RWPE2 (cell line): ENCODE data around the gene IQGAP2.

Source experiments
- ATAC-seq: fragments of 200-7000 bp; cut with Tn5 transposase; 3 replicates; pipeline ENCODE4 v1.9.1; 2021; ENCODE audit warnings: low read depth
- DNase-seq: peaks from one replicate; pipeline ENCODE4 v3.0.0-alpha.2; 2020; ENCODE audit warnings: low spot score
- H3K27ac ChIP-seq: fragments of 450-650 bp; 2 replicates; pipeline ENCODE4 v1.5.1; 2017; ENCODE audit warnings: mild to moderate bottlenecking; ENCODE audit not compliant: poor library complexity, severe bottlenecking
- H3K27me3 ChIP-seq: fragments of 250-450 bp; sonication (Bioruptor Pico); 2 replicates; pipeline ENCODE4 v1.5.1; 2021; ENCODE audit warnings: mild to moderate bottlenecking, moderate library complexity; ENCODE audit not compliant: insufficient read depth, poor library complexity, severe bottlenecking
- H3K36me3 ChIP-seq: fragments of 250-450 bp; sonication (Bioruptor Pico); 2 replicates; pipeline ENCODE4 v1.5.1; 2020; ENCODE audit warnings: low read depth, mild to moderate bottlenecking, moderate library complexity
- H3K4me1 ChIP-seq: fragments of 250-450 bp; sonication (Bioruptor Pico); 2 replicates; pipeline ENCODE4 v1.5.1; 2021; ENCODE audit warnings: mild to moderate bottlenecking, moderate library complexity; ENCODE audit not compliant: insufficient read depth, poor library complexity, severe bottlenecking
- H3K4me3 ChIP-seq: fragments of 250-450 bp; sonication (Bioruptor Pico); 2 replicates; pipeline ENCODE4 v1.5.1; 2021; ENCODE audit warnings: mild to moderate bottlenecking, moderate library complexity; ENCODE audit not compliant: severe bottlenecking
- H3K9me3 ChIP-seq: fragments of 250-450 bp; sonication (Bioruptor Pico); 2 replicates; pipeline ENCODE4 v1.5.1; 2021; ENCODE audit warnings: mild to moderate bottlenecking, moderate library complexity; ENCODE audit not compliant: severe bottlenecking
- TF ChIP-seq, protein P1 (sequence below): fragments of 450-650 bp; IDR thresholded peaks from one replicate; pipeline ENCODE4 v1.5.1; 2017; ENCODE audit warnings: mild to moderate bottlenecking, moderate library complexity; ENCODE audit not compliant: poor library complexity, severe bottlenecking

Gene IQGAP2

GRCh38 chr5:76397200-76397599, 5.9 kb upstream of the IQGAP2 start:
- Histone ChIP-seq H3K27ac (no peak overlapping the region), H3K9me3 (no peaks in the 10 kb centered on the region), H3K27me3 (peaks cover 11% of the 10 kb centered on the region), H3K4me1 (no peaks in the 10 kb centered on the region), H3K36me3 (no peaks in the 10 kb centered on the region), H3K4me3 (no peak overlapping the region)
- ATAC-seq (no peak), DNase-seq (no peak)
- TF ChIP-seq, protein P1, sequence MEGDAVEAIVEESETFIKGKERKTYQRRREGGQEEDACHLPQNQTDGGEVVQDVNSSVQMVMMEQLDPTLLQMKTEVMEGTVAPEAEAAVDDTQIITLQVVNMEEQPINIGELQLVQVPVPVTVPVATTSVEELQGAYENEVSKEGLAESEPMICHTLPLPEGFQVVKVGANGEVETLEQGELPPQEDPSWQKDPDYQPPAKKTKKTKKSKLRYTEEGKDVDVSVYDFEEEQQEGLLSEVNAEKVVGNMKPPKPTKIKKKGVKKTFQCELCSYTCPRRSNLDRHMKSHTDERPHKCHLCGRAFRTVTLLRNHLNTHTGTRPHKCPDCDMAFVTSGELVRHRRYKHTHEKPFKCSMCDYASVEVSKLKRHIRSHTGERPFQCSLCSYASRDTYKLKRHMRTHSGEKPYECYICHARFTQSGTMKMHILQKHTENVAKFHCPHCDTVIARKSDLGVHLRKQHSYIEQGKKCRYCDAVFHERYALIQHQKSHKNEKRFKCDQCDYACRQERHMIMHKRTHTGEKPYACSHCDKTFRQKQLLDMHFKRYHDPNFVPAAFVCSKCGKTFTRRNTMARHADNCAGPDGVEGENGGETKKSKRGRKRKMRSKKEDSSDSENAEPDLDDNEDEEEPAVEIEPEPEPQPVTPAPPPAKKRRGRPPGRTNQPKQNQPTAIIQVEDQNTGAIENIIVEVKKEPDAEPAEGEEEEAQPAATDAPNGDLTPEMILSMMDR, result no peak

GRCh38 chr5:76399268-76399667, 3.8 kb upstream of the IQGAP2 start:
- no peak for ATAC-seq
- no peaks in the 10 kb centered on the region for H3K9me3 ChIP-seq
- no peak overlapping the region for H3K27ac ChIP-seq
- peaks cover 24% of the 10 kb centered on the region for H3K27me3 ChIP-seq
- TF ChIP-seq, protein P1, result no peak
- no peaks in the 10 kb centered on the region for H3K36me3 ChIP-seq
- DNase-seq, result no peak
- H3K4me1 ChIP-seq, result no peaks in the 10 kb centered on the region
- H3K4me3 ChIP-seq, result no peak overlapping the region

DNA sequence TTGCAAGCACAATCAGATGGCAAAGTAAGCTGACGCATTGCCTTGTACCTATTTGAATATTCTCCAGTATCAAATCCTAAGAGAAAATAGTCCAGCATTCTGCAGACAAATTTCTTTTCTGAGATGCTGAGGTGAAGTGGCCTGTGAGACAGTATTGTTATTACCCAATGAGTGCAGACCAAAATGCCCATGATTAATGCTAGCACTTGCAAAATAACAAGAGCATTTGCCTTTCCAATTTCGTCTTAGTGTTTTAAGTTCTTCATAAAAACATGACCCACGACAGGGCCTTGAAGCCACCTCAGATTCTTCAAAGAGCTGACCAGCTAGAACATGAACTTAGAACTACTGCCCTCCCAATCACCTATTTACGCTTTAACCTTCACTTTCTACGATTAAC, 2.6 kb upstream of the IQGAP2 start:
- no peak for DNase-seq
- Histone ChIP-seq H3K9me3 (no peaks in the 10 kb centered on the region), H3K4me1 (no peaks in the 10 kb centered on the region), H3K36me3 (no peaks in the 10 kb centered on the region), H3K27me3 (peaks cover 29% of the 10 kb centered on the region), H3K27ac (no peak overlapping the region), H3K4me3 (no peak overlapping the region)
- no peak for ATAC-seq
- TF ChIP-seq, protein P1, result no peak

GRCh38 chr5:76401801-76402250, 1.3 kb upstream of the IQGAP2 start:
- H3K4me1 ChIP-seq, result no peaks in the 10 kb centered on the region
- no peak for ATAC-seq
- no peaks in the 10 kb centered on the region for H3K9me3 ChIP-seq
- no peaks in the 10 kb centered on the region for H3K36me3 ChIP-seq
- H3K4me3 ChIP-seq, result no peak overlapping the region
- TF ChIP-seq, protein P1, result no peak
- H3K27me3 ChIP-seq, result peaks cover 29% of the 10 kb centered on the region
- no peak for DNase-seq
- H3K27ac ChIP-seq, result no peak overlapping the region

GRCh38 chr5:76402251-76402885, 717 bp upstream of the IQGAP2 start:
- Histone ChIP-seq H3K9me3 (no peaks in the 10 kb centered on the region), H3K27ac (no peak overlapping the region), H3K27me3 (peaks cover 29% of the 10 kb centered on the region), H3K4me3 (peak overlapping the region; percentile 46), H3K36me3 (no peaks in the 10 kb centered on the region), H3K4me1 (no peaks in the 10 kb centered on the region)
- ATAC-seq (0 out of 3 replicates have a peak, but pooled peaks have one; percentile 2), DNase-seq (no peak)
- TF ChIP-seq, protein P1, result no peak
